Measurements from ENCODE around the gene VSTM1. TPM values are rescaled to one million over a fixed set of nuclear protein-coding genes. Genes with fewer than 3 reads are reported as not detected.

VSTM1 gene
- total and polyA plus RNA-seq, 12 donors: 0.33 to 0.60 TPM; not detected in 10

- Histone ChIP-seq H3K27ac (no peak overlapping the region), H3K4me1 (no peaks in the 10 kb centered on the region), H3K36me3 (no peaks in the 10 kb centered on the region), H3K4me3 (no peak overlapping the region), H3K27me3 (peaks cover 0 to 86% (median 64%) of the 10 kb centered on the region in 7 donors), H3K9me3 (no peaks in the 10 kb centered on the region)
- ATAC-seq (no peak), DNase-seq (no peak)
- WGBS, 2 donors: 59 to 60% methylated on average over 2 of the region's 2 CpGs
- intact Hi-C loops (cut with DNase I): no loop called here
- no peak for TF ChIP-seq CTCF (IDR thresholded peaks at IDR 0.05)
Measured at GRCh38 chr19:54001496-54001895, 62.2 kb downstream of the VSTM1 start.

- no peak overlapping the region for H3K27ac ChIP-seq
- H3K4me3 ChIP-seq: no peak overlapping the region
- peaks cover 0 to 93% (median 76%) of the 10 kb centered on the region in 7 donors for H3K27me3 ChIP-seq
- H3K9me3 ChIP-seq: no peaks in the 10 kb centered on the region
- 74 to 81% methylated on average over 5 of the region's 5 CpGs for WGBS, 2 donors
- intact Hi-C loops (cut with DNase I): no loop called here
- no peaks in the 10 kb centered on the region for H3K4me1 ChIP-seq
- H3K36me3 ChIP-seq: no peaks in the 10 kb centered on the region
- ATAC-seq: no peak
- TF ChIP-seq CTCF (IDR thresholded peaks at IDR 0.05): no peak
- DNase-seq: no peak
Measured at GRCh38 chr19:53999694-54000093, 64.0 kb downstream of the VSTM1 start.

GRCh38 chr19:53998223-53998622, 65.5 kb downstream of the VSTM1 start:
- TF ChIP-seq CTCF (IDR thresholded peaks at IDR 0.05): no peak
- H3K27me3 ChIP-seq: peaks cover 0 to 95% (median 80%) of the 10 kb centered on the region in 7 donors
- intact Hi-C loops (cut with DNase I): no loop called here

GRCh38 chr19:53994811-53995210, 68.9 kb downstream of the VSTM1 start:
- Histone ChIP-seq H3K9me3 (no peaks in the 10 kb centered on the region), H3K4me3 (no peak overlapping the region), H3K36me3 (no peaks in the 10 kb centered on the region), H3K27ac (no peak overlapping the region), H3K27me3 (peaks cover 10 to 90% (median 78%) of the 10 kb centered on the region in 7 donors), H3K4me1 (peaks cover 0 to 8% (median 6%) of the 10 kb centered on the region in 9 donors)
- no peak for ATAC-seq
- intact Hi-C loops (cut with DNase I): no loop called here
- no peak for DNase-seq
- WGBS, 2 donors: 73 to 75% methylated on average over 5 of the region's 5 CpGs
- no peak for TF ChIP-seq CTCF (IDR thresholded peaks at IDR 0.05)

More at GRCh38 chr19:53998223-53998622, 65.5 kb downstream of the VSTM1 start:
- H3K9me3 ChIP-seq: no peaks in the 10 kb centered on the region
- H3K27ac ChIP-seq: no peak overlapping the region
- H3K36me3 ChIP-seq: no peaks in the 10 kb centered on the region
- DNase-seq (no peak), ATAC-seq (no peak)
- H3K4me3 ChIP-seq: no peak overlapping the region
- 38 to 51% methylated on average over 7 of the region's 7 CpGs for WGBS, 2 donors
- no peaks in the 10 kb centered on the region for H3K4me1 ChIP-seq

All from heart right ventricle (tissue), 16 donors.